Liver (tissue), 2 donors: ENCODE data around the gene TH.

Source experiments
- CTCF ChIP-seq: fragments of 150-350 bp; IDR thresholded peaks from 2 replicates; pipeline ENCODE4 v1.5.1; 2017; ENCODE audit warnings: improper control_type of control experiment, low read depth, low read length; ENCODE audit not compliant: missing input control
- ZBTB33 ChIP-seq: IDR thresholded peaks from 2 replicates; pipeline ENCODE4 v1.6.1; 2016; ENCODE audit warnings: antibody characterized with exemption
- donor health status: healthy.

GRCh38 chr11:2209370-2209801, 37.8 kb upstream of the TH start:
- TF ChIP-seq CTCF (no peak), ZBTB33 (no peak)
